Right hindlimb (tissue), 1 donor: ENCODE results near the gene MAP4K1.
"Not testable (repeated sequence)": the region's sequence is repeated elsewhere in the genome, so short reads cannot be mapped to it uniquely, and the experiment has no call there.

Experiments used
- DNase-seq: peaks from one replicate; pipeline ENCODE4 v3.0.0-alpha.2; 2018

Gene MAP4K1

DNA sequence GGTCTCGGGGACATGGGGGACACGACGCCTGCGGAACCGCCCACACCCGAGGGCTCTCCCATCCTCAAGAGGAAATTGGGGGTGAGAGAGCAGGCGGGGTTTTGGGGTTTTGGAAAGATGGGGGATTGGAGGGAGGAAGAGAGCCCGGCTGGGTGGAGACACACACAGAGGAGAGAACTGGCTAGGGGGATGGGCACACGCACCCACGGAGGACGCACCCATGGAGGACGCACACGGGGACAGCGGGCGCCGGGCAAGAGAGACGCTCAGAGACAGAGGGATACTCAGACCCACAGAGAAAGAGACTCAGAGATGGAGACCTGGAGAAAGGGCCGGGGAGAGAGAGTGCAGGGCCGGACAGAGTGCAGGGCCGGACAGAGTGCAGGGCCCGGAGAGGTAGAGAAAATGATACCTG, 52.1 kb downstream of the MAP4K1 start:
- DNase-seq: no peak

DNA sequence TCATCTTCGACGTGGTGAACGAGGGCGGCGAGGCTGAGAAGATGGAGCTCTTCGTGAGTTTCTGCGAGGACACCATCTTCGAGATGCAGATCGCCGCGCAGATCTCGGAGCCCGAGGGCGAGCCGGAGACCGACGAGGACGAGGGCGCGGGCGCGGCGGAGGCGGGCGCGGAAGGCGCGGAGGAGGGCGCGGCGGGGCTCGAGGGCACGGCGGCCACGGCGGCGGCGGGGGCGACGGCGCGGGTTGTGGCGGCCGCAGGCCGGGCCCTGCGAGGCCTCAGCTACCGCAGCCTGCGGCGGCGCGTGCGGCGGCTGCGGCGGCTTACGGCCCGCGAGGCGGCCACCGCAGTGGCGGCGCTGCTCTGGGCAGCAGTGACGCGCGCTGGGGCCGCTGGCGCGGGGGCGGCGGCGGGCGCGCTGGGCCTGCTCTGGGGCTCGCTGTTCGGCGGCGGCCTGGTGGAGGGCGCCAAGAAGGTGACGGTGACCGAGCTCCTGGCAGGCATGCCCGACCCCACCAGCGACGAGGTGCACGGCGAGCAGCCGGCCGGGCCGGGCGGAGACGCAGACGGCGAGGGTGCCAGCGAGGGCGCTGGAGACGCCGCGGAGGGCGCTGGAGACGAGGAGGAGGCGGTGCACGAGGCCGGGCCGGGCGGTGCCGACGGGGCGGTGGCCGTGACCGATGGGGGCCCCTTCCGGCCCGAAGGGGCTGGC, 52.6 kb downstream of the MAP4K1 start:
- DNase-seq: no peak

DNA sequence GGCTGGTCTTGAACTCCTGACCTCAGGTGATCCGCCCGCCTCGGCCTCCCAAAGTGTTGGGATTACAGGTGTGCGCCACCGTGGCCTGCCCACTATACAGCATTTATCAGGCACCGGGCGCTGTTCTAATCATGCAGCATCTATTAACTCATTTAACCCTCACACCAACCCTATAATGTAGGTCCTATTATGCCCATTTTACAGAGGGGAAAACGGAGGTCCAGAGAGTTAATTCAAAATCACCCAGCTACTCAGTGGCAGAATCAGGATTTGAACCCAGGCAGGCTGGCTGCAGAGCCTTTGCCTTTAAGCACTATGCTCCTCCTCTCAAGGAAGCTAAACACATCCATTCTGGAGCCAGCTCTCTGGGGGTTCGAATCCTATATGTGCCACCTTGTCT, 54.3 kb downstream of the MAP4K1 start:
- no peak for DNase-seq

DNA sequence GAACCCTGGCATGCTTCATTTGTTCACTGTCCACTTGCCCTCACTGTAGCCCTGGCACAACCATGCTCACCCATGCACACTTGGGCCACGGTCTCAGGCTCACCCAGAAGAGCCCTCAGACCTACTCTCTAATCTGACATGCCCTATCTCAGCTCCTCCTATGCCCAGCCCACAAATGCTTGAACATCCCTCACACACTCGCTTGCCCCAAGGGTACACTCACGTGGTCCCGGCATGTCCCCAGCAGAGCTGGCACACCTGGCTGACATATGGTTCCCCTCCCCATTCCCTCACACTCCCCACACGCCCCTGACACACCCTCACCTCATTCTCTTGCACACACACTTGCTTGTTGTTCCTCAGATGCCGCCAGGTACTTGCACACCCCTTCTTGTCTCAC, 55.7 kb downstream of the MAP4K1 start:
- no peak for DNase-seq

DNA sequence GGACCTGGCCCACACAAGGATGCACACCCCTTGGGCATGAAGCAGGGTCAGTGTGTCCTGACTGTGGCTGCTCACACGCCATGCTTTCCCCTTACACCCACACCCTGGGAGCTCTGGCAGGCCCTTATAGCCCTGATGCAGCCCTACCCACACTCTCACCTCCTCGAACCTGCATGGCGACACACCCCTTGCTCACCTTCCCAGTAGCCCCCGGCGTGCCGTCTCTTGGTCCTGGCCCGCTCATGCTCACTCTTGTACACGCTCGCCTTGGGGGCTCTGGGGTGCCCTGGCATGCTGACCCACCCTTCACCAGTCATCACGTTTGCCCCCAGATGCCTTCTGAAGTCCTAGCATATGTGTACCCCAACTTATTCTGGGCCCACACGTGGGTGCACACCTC, 56.1 kb downstream of the MAP4K1 start:
- no peak for DNase-seq

DNA sequence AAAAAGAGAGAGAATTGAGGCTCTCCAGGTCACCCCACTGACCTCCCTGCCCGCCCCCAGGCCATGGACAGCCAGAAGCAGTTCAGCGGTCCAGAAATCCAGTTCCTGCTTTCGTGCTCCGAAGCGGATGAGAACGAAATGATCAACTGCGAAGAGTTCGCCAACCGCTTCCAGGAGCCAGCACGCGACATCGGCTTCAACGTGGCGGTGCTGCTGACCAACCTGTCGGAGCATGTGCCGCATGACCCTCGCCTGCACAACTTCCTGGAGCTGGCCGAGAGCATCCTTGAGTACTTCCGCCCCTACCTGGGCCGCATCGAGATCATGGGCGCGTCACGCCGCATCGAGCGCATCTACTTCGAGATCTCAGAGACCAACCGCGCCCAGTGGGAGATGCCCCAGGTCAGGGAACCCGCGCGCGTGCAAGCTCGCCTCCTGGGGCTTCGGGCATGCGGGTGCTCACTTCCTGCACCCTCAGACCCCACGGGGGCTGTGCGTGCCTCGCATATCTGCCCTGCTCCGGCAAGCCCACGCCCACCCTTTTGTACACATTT, 56.6 kb downstream of the MAP4K1 start:
- DNase-seq: no peak

DNA sequence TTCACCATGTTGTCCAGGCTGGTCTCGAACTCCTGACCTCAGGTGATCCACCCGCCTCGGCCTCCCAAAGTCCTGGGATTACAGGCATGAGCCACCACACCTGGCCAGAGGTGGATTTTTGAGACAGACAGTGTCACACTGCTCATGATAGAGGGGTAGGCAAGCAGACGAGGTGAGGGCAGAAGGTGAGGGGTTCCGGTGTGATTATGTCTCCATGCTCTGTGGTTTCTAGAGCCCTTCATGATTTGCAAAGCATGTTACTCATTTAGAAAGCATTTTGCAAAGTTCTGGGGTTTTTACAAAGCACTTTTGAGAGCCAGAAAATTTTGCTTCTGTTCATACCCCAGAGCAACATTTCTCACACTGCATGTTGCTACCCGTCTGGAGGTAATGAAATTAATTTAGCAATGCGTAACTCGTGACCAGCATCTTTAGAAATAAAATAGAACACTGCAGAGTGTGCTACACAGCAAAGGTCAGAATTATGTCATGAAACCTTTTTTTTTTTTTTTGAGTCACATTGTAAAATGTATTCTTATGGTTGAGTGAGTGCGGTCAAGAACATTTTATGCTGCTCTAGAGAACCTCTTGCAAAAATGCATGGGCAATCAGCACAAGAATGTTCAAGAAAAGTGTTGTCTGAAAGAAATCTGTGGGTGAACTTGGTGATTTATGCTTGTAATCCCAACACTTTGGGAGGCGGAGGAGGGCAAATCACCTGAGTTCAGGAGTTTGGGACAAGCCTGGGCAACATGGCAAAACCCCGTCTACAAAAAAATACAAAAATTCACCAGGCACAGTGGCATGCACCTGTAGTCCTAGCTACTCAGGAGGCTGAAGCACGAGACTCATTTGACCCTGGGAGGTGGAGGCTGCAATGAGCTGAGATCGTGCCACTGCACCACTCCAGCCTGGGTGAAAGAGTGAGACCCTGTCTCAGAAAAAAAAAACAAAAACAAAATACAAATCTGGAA, 58.0 kb downstream of the MAP4K1 start:
- no peak for DNase-seq

DNA sequence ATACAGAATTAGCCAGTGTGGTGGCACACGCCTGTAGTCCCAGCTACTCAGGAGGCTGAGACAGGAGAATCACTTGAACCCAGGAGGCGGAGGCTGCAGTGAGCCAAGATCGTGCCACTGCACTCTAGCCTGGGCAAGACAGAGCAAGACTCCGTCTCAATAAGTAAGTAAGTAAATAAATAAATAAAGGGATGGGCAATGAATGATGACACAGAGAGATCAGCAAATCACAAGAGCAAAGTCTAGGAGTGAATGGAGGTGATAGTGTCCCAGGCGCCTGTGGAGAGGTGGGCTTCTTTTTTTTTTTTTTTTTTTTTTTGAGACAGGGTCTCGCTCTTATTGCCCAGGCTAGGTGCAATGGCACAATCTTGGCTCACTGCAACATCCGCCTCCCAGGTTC, 58.8 kb downstream of the MAP4K1 start:
- not testable (repeated sequence) for DNase-seq

DNA sequence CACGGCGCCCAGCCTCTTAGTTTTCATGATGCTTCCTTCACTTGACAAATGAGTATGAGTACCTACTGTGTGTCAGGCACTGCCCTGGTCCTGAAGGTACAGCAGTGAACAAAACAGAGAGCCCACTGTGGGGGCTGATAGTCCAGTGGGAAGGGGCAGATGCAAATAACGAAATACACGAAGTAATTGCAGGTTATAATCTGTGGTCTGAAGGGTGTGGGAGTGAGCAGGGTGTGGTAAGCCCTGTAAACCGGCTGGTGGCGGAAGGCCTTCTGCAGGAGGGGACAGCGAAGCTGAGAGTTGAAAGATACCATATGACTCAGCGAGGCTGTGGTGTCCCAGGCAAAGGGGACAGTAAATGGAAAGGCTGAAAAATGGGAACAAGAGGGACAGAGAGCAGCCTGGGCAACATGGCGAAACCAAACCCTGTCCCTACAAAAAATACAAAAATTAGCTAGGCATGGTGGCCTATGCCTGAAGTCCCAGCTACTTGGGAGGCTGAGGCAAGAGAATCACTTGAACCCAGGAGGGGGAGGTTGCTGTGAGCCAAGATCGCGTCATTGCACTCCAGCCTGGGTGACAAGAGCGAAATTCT, 60.5 kb downstream of the MAP4K1 start:
- no peak for DNase-seq

DNA sequence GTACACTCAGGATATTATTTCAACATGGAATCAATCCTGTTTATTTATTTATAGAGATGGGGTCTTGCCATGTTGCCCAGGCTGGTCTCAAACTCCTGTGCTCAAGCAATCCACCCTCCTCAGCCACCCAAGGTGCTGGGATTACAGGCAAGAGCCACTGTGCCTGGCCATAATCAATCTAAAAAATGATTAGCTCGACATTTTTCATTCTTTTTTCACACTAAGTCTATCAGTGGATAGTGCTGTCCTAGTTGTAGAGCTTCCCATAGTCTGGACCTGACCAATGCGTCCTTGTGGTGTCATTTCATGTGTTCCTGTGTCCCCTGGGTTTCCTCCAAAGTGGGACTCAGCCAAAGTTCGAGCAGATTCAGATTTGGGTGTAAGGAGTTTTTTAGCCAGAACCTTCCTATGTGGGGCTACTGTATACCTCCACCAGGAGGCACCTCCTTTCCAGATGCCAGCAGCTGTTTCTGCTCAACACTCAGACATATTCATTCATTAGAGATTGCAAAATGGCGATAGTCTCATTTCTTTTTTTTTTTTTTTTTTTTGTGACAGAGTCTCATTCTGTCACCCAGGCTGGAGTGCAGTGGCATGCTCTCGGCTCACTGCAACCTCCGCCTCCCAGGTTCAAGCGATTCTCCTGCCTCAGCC, 61.1 kb downstream of the MAP4K1 start:
- no peak for DNase-seq

DNA sequence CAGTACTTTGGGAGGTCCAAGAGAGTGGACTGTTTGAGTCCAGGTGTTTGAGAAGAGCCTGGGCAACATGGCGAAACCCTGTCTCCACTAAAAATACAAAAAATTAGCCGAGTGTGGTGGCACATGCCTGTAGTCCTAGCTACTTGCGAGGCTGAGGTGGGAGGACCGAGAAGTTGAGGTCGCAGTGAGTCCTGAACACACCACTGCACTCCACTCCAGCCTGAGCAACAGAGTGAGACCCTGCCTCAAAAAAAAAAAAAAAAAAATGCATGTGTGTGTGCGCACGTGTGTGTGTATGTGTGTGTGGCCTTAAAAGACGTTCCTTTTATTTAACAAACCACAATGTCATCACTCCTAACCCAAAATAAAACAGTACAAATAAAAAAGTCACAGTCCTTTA, 62.6 kb downstream of the MAP4K1 start:
- no peak for DNase-seq

DNA sequence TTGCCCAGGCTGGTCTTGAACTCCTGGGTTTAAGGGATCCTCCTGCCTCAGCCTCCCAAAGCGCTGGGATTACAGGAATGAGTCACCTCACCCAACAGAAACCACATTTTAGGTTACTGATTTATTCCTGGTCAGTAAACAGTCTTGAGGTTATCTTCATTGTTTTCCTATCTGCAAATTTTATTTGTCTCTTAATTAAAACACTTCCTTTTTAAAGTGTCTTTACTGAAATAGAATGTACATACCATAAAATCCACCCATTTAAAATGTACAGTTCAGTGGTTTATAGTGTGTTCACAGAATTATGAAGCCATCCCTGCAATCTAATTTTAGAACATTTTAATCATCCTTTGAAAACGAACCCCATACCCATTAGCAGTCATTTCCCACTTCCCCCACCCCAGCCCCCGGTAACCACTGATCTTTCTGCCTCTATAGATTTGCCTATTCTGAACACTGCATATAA, 63.0 kb downstream of the MAP4K1 start:
- no peak for DNase-seq

DNA sequence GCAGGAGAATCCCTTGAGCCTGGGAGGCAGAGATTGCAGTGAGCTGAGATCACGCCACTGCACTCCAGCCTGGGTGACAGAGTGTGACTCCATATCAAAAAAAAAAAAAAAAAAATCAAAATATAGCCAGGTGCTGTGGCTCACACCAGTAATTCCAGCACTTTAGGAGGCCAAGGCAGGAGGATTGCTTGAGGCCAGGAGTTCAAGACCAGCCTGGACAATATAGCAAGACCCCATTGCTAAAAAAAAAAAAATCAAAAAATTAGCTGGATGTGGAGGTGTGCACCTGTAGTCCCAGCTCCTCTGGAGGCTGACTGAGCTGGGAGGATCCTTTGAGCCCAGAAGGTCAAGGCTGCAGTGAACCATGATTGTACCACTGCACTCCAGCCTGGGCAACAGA, 64.5 kb downstream of the MAP4K1 start:
- DNase-seq: not testable (repeated sequence)

DNA sequence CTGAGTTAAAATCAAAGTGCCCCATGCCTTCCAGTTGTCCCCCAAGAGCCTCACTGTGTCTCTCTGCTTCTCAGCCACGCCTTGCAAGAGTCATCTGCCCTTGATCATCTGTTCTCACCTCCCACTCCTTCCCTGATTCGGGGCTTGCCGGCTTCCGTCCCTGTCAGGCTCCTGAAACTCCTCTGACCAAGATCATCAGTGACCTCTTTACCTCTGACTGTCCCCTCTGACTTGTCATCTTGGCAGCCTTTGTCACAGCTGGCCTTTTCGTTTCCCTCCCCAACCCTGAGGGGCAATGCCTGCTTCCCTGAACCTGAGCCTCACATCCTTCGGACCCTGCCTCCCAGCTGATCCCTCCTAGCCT, 66.3 kb downstream of the MAP4K1 start:
- DNase-seq: no peak

DNA sequence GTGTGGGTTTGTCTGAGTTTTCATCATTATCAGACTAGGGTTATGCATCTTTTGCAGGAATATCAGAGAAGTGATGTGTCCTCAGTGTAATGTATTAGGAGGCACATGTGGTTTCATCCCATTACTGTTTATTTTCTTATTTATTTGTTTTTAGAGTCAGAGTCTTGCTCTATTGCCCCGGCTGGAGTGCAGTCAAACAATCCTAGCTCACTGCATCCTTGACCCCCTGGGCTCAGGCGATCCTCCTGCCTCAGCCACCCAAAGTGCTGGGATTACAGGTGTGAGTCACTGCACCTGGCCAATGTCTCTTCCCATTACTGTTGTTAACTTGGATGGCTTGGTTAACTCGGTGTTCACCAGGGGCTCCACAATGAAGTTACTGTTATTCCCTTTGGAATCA, 67.4 kb downstream of the MAP4K1 start:
- no peak for DNase-seq

DNA sequence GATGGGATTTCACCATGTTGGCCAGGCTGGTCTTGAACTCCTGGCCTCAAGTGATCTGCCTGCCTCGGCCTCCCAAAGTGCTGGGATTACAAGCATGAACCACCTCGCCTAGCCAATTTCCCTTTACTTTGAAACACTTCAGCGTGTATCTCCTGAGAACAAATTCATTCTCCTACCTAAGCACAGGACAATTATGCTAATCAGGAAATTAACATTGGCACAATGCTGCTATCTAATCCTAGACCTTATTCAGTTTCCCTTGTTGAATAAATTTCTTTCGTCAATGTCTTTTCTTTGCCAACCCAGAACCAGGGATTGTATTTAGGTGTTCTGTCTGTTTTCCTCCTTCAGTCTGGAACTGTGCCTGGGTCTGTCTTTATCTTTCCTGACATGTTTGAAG, 67.8 kb downstream of the MAP4K1 start:
- no peak for DNase-seq

DNA sequence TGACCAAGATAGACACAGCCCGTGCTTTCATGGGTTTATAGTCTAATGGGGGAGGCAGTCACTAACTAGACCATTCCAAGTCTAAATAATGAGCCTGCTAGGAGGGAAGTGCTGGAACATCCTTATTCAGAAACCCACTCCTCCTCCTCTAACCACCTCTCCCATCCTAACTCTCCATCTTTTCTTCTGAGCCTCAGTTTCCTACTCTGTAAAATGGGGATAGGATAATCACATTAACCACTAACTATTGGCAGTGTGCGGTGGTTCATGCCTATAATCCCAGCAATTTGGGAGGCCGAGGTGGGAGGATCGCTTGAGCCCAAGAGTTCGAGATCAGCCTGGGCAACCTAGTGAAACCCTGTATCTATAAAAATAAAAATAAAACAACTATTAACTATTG, 68.7 kb downstream of the MAP4K1 start:
- no peak for DNase-seq

DNA sequence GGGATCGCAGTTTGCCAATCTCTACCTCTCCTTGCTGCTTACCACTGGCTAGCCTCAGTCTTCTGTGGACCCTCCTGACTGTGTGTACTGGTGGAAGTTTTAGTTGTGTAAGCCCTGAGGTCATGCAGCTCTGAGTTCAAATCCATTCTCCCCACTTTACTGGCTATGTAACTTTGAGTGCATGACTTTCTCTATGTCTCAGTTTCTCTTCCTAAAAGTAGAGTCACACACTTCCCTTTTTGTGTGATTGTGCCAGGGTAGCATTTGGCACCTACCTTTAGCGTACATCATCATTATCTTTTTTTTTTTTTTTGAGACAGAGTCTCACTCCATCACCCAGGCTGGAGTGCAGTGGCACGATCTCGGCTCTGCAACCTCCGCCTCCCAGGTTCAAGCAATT, 70.3 kb downstream of the MAP4K1 start:
- no peak for DNase-seq

DNA sequence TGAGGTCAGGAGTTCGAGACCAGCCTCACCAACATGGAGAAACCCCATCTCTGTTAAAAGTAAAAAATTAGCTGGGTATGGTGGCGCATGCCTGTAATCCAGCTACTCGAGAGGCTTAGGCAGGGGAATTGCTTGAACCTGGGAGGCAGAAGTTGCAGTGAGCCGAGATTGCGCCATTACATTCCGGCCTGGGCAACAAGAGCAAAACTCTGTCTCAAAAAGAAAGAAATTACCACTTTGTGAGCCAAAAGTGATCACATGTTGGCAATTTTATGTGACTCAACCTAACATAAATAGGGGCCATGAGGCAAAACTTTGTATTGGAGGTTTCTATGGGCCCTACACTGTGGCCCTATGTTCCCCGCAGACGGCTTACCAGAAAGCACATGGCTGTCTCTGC, 72.2 kb downstream of the MAP4K1 start:
- DNase-seq: no peak

DNA sequence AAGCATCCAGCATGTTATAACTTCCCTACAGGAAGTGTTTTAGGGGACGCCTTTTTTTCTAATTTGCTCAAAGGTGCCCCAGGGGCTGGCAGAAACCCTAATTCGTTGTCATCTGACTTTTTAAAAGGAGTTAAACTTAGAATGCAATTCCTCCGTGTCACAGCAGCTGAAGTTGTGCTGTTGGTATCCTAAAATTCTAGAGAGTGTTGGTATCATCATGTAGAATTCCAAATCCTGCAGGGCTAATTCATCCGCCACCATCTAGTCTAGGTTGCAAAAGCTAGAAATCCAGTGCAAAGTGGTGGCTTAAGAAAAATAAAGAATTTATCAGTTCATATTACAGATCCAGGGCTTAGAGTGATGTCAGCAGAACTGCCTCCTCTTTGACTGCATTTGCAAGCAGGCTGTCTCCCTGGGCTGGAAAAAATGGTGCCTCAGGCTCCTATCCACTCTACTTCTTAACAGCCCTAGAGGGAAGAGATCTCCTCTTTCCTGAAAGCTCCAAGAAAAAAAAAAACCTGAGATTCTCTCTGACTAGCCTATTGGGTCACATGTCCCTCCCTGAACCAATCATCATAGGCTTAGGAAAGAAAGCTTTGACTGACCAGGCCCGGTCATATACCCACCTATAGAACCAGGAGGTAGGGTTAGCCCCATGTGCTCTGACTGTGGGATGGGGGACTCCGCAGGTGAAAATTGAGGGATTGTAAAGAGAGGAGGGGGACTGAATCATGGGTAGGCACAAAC, 73.0 kb downstream of the MAP4K1 start:
- DNase-seq: no peak

DNA sequence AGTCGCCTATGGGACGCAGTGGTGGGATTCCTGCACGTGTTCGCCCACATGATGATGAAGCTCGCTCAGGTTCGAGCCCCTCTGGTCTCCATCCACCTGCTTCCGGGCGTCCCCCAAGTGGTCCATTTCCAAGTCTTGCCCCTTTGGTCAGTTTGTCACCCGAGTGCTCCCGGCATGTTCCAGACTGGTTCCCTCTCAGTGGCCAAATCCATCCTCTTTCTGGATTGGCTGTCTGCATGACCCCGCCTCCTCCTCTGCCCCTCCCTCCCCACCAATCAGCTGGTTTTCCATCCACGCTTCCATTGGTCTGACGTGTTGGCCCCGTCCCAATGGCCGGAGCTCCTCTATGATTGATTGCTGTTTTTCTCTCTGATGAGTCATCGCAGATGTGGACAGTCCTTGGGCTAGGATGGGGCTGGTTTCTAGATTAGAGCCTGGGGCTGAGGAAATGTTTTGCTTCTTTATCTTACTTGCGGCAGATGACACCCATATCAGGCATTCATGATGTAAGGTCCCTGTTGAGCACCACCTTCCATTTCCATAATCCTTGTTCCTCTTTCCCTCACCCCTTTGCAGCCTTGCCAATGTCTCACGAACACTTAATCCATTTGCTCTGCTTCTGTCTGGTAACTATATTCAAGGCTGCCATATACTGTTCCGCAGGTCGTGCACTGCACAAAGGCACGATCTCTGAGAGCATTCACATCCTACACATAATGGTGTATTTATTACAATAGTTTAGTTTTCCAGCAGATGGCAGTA, 73.8 kb downstream of the MAP4K1 start:
- DNase-seq: no peak
